Measurements from ENCODE around the gene FBXL15.
"Not testable (repeated sequence)": the region's sequence is repeated elsewhere in the genome, so short reads cannot be mapped to it uniquely, and the experiment has no call there.

- TF ChIP-seq POLR2A, CTCF (IDR thresholded peaks at IDR 0.05): not testable (repeated sequence)
Measured at GRCh38 chr10:102454662-102455487, 34.2 kb downstream of the FBXL15 start.
